ENCODE measurements around the gene EIF4EBP3. TPM values are rescaled to one million over a fixed set of nuclear protein-coding genes. Genes with fewer than 3 reads are reported as not detected.

EIF4EBP3 gene
- total and polyA plus RNA-seq, 2 donors: 0.69 to 33.2 TPM

DNA sequence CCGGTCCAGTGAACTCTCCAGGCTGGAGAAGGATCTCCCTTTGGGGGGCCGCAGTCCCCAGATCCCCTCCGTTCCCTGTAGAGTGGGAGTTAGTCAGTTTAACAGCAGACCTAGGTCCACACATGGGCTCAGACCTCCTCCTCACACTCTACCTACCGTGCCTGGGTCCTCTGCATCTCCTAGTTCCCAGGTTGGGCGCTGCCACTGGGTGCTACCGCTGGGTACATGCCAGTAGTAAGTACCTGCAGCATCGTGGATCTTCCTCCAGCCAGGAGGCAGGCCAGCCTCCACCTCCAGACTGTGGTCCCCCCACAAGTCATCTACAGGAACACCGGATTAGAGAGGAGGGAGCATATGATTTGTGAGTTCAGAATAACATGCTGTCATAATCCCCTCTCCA lies 16.1 kb downstream of the EIF4EBP3 start:
- H3K4me3 ChIP-seq (ENCODE audit: low read depth, low read length): peak overlapping the region; percentile 62
- DNase-seq (ENCODE audit: extremely low spot score): no peak
- H3K4me1 ChIP-seq (ENCODE audit: insufficient read depth): peaks cover 4% of the 10 kb centered on the region
- no peaks in the 10 kb centered on the region for H3K36me3 ChIP-seq (ENCODE audit: insufficient read depth)
- no peak overlapping the region for H3K27ac ChIP-seq (ENCODE audit: low read depth)
- 64% methylated on average over 8 of the region's 8 CpGs for WGBS

DNA sequence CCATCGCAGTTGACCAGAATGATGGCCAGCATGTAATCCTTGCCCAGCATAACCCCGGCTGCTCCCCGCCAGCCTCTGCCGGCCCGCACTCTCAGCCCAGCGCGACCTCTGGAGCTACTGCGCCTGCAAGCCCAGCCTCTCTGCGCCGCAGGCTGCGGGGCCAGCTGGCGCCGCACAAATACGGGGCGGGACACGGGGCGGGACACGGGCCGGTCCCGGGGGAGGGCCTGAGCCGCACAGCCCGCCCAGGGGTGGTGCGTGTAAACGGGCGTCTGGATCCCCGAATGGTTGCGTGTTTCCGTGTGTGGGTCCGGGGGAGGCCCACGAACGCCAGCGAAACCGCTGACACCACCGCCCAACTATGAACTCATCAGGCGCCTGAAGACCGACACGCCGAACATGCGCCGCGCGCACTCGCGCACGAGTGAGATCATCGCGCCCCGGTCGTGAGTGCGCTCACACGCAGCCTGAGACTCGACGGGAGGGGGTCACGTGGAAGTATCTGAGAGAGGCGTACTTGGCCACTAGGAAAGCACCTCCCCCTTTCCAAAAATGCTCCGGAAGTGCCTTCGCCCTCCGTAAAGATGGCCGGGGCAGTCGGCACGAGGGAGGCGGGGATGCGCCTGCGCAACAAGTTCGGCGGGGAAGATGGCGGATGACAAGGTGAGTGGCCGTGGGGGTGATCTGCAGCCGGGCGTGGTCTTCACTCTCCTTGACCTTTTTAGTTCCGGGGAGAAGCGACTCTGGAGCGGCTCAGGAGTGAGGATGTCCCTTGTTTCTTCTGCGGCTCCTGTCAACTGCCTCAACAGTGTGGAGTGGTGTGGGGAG lies 16.9 kb downstream of the EIF4EBP3 start, which contains the start of the genes APBB3 and SLC35A4:
Gene APBB3, minus strand, starts transcription at position 403 of the 828 bp plus-strand sequence. Its CDS starts 353 bp downstream, at position 50.
Gene SLC35A4, plus strand, starts transcription at position 633 of the 828 bp plus-strand sequence. CDS start 2,342 bp downstream, outside the sequence.
- H3K27ac ChIP-seq (ENCODE audit: low read depth): peak within 1 kb of the TSS; percentile 88
- H3K4me3 ChIP-seq (ENCODE audit: low read depth, low read length): peak within 1 kb of the TSS; percentile 62
- H3K36me3 ChIP-seq (ENCODE audit: insufficient read depth): no peaks in the 10 kb centered on the region
- under 1% methylated on average over 74 of the region's 74 CpGs for WGBS
- H3K4me1 ChIP-seq (ENCODE audit: insufficient read depth): peaks cover 4% of the 10 kb centered on the region
- DNase-seq (ENCODE audit: extremely low spot score): peak; percentile 95

DNA sequence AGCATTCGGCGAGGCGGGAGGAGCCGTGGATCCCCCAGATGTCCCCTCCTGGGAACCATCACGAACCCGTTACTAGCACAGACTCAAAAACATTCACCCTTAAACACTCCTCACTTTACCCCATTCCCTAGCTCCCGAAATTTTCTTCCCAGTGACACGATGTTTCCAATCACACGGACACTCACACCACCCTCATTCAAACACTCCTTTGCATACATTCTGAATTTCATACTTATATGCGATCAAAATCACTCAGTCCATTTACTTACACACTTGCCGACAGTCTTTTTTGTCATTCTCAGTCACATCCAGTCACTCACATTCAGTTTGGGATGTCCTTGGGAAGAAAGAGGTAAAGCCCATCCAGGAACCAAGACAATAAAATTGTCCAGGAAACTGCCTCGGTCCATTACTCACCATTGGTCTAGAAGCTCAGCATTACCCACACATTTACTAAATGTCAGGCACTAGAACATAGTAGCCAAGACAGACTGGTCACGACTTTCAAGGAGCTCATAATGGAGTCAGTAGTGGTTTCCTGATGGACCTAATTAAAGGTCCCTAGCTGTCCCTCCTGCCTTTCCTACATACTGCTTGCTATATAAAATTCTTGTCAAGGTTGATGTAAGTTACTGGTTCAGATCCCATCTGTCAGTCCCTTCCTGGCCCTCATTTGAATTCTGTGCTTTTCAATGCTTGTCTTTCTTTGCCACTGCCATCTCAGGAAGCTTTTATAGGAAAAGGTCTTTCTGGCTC lies 17.7 kb downstream of the EIF4EBP3 start:
- Histone ChIP-seq H3K27ac (ENCODE audit: low read depth) (peak overlapping the region; percentile 63), H3K4me3 (ENCODE audit: low read depth, low read length) (peak overlapping the region; percentile 62), H3K36me3 (ENCODE audit: insufficient read depth) (no peaks in the 10 kb centered on the region), H3K4me1 (ENCODE audit: insufficient read depth) (peaks cover 4% of the 10 kb centered on the region)
- no peak for DNase-seq (ENCODE audit: extremely low spot score)
- WGBS: 7% methylated on average over 13 of the region's 13 CpGs

DNA sequence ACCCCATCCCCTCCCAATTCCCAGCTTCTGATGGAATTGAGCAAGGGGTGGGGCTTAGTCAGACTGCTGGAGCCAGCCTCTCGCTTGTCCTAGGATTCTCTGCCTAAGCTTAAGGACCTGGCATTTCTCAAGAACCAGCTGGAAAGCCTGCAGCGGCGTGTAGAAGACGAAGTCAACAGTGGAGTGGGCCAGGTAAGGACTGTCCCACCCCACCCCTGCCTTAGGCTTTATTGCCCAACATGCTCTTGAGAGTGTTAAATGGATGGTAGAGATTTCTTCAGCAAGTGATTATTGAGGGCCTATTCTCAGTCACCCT lies 18.3 kb downstream of the EIF4EBP3 start:
- no peak for DNase-seq (ENCODE audit: extremely low spot score)
- WGBS: 65% methylated on average over 4 of the region's 4 CpGs
- Histone ChIP-seq H3K36me3 (ENCODE audit: insufficient read depth) (no peaks in the 10 kb centered on the region), H3K27ac (ENCODE audit: low read depth) (no peak overlapping the region), H3K4me1 (ENCODE audit: insufficient read depth) (peaks cover 4% of the 10 kb centered on the region), H3K4me3 (ENCODE audit: low read depth, low read length) (no peak overlapping the region)

DNA sequence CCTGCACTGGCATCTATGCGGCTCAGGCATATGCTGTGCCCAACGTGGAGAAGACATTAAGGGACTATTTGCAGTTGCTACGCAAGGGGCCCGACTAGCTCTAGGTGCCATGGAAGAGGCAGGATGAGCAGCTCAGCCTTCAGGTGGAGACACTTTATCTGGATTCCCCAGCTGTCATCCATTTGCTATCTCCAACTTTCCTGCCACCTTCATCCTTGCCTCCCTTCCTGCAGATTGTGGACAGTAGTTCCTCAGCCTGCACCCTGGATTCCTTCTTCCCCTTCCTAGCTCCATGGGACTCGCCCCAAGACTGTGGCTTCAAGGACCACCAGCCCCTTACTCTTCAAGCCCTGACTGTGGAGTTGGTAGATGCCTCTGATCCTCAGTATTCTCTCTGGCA lies 19.2 kb downstream of the EIF4EBP3 start:
- no peak overlapping the region for H3K27ac ChIP-seq (ENCODE audit: low read depth)
- H3K36me3 ChIP-seq (ENCODE audit: insufficient read depth): no peaks in the 10 kb centered on the region
- no peak overlapping the region for H3K4me3 ChIP-seq (ENCODE audit: low read depth, low read length)
- peaks cover 4% of the 10 kb centered on the region for H3K4me1 ChIP-seq (ENCODE audit: insufficient read depth)
- no peak for DNase-seq (ENCODE audit: extremely low spot score)
- WGBS: 91% methylated on average over 5 of the region's 5 CpGs

DNA sequence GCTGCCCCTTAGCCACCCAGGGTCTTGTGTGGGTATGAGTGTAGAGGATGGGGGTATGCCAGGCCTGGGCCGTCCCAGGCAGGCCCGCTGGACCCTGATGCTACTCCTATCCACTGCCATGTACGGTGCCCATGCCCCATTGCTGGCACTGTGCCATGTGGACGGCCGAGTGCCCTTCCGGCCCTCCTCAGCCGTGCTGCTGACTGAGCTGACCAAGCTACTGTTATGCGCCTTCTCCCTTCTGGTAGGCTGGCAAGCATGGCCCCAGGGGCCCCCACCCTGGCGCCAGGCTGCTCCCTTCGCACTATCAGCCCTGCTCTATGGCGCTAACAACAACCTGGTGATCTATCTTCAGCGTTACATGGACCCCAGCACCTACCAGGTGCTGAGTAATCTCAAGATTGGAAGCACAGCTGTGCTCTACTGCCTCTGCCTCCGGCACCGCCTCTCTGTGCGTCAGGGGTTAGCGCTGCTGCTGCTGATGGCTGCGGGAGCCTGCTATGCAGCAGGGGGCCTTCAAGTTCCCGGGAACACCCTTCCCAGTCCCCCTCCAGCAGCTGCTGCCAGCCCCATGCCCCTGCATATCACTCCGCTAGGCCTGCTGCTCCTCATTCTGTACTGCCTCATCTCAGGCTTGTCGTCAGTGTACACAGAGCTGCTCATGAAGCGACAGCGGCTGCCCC lies 19.8 kb downstream of the EIF4EBP3 start:
- H3K36me3 ChIP-seq (ENCODE audit: insufficient read depth): no peaks in the 10 kb centered on the region
- no peak for DNase-seq (ENCODE audit: extremely low spot score)
- H3K4me1 ChIP-seq (ENCODE audit: insufficient read depth): peaks cover 4% of the 10 kb centered on the region
- no peak overlapping the region for H3K27ac ChIP-seq (ENCODE audit: low read depth)
- H3K4me3 ChIP-seq (ENCODE audit: low read depth, low read length): no peak overlapping the region
- 88% methylated on average over 22 of the region's 22 CpGs for WGBS

DNA sequence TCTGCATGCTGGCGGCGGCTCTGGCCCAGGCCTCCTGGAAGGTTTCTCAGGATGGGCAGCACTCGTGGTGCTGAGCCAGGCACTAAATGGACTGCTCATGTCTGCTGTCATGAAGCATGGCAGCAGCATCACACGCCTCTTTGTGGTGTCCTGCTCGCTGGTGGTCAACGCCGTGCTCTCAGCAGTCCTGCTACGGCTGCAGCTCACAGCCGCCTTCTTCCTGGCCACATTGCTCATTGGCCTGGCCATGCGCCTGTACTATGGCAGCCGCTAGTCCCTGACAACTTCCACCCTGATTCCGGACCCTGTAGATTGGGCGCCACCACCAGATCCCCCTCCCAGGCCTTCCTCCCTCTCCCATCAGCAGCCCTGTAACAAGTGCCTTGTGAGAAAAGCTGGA lies 20.4 kb downstream of the EIF4EBP3 start:
- no peak for DNase-seq (ENCODE audit: extremely low spot score)
- no peaks in the 10 kb centered on the region for H3K36me3 ChIP-seq (ENCODE audit: insufficient read depth)
- no peak overlapping the region for H3K27ac ChIP-seq (ENCODE audit: low read depth)
- H3K4me3 ChIP-seq (ENCODE audit: low read depth, low read length): no peak overlapping the region
- peaks cover 4% of the 10 kb centered on the region for H3K4me1 ChIP-seq (ENCODE audit: insufficient read depth)
- WGBS: 96% methylated on average over 13 of the region's 13 CpGs

DNA sequence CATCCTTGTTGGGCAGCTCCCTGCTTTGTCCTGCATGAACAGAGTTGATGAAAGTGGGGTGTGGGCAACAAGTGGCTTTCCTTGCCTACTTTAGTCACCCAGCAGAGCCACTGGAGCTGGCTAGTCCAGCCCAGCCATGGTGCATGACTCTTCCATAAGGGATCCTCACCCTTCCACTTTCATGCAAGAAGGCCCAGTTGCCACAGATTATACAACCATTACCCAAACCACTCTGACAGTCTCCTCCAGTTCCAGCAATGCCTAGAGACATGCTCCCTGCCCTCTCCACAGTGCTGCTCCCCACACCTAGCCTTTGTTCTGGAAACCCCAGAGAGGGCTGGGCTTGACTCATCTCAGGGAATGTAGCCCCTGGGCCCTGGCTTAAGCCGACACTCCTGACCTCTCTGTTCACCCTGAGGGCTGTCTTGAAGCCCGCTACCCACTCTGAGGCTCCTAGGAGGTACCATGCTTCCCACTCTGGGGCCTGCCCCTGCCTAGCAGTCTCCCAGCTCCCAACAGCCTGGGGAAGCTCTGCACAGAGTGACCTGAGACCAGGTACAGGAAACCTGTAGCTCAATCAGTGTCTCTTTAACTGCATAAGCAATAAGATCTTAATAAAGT lies 21.1 kb downstream of the EIF4EBP3 start:
- Histone ChIP-seq H3K4me3 (ENCODE audit: low read depth, low read length) (no peak overlapping the region), H3K36me3 (ENCODE audit: insufficient read depth) (no peaks in the 10 kb centered on the region), H3K27ac (ENCODE audit: low read depth) (no peak overlapping the region), H3K4me1 (ENCODE audit: insufficient read depth) (peaks cover 2% of the 10 kb centered on the region)
- WGBS: 78% methylated on average over 2 of the region's 2 CpGs
- DNase-seq (ENCODE audit: extremely low spot score): no peak

DNA sequence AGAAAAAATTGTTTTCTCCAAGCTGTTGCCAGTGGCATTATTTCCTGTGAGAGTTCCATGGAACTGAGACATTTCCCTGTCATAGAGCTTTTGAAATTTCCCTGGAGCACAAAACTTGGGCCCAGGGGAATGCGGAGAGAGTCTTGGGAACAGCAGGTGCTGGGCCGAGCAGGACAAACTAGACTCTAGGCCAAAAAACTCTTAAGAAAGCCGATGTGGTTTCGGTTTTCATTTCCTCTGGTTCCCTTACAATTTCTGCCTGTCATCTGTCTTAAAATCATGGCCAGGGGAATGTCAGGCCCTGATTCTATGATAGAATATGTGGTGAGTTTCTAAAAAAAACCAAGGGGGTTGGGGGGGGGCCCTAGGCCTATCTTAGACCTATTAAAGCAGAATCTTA lies 21.7 kb downstream of the EIF4EBP3 start:
- WGBS: 77% methylated on average over 4 of the region's 4 CpGs
- no peaks in the 10 kb centered on the region for H3K36me3 ChIP-seq (ENCODE audit: insufficient read depth)
- H3K27ac ChIP-seq (ENCODE audit: low read depth): no peak overlapping the region
- no peak overlapping the region for H3K4me3 ChIP-seq (ENCODE audit: low read depth, low read length)
- DNase-seq (ENCODE audit: extremely low spot score): no peak
- peaks cover 2% of the 10 kb centered on the region for H3K4me1 ChIP-seq (ENCODE audit: insufficient read depth)

DNA sequence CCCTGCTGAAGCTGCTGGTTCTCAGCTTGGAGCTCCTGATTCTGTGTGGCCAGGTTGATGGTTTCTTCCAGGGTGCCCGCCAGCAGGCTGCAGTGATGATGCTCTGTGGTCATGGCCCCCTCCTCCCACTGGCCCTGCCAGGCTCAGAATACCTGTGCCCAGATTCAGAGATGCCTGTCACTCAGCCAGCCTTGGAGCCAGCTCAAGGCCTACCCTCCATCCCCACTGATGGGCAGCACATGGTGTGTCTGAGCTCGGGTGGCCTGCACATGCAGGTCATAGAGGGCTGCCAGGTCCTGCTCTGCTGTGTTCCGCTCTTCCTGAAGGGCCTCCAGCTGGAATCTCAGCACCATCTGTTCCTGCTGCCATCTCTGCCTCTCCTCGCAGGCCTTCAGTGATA lies 22.6 kb downstream of the EIF4EBP3 start:
- Histone ChIP-seq H3K4me3 (ENCODE audit: low read depth, low read length) (no peak overlapping the region), H3K36me3 (ENCODE audit: insufficient read depth) (no peaks in the 10 kb centered on the region), H3K4me1 (ENCODE audit: insufficient read depth) (peaks cover 2% of the 10 kb centered on the region), H3K27ac (ENCODE audit: low read depth) (no peak overlapping the region)
- DNase-seq (ENCODE audit: extremely low spot score): no peak
- 93% methylated on average over 4 of the region's 4 CpGs for WGBS

DNA sequence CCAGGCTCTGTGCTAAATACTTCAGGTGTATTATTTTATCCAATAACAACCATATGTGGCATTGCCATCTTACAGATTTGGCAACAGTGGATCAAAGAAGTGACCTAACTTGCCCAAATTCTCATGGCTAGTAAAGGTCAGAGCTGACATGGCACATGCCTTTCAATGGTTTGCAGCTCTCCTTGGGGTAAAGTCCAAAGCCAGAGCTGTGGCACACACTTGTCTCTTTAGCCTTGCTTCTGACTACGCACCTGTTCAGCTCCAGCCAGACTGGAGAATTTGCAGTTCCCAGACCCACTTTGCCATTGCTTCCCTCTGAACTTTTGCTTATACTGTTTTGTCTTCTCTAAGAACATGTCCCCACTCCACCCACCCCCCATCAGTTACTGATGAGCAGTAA lies 23.0 kb downstream of the EIF4EBP3 start:
- H3K36me3 ChIP-seq (ENCODE audit: insufficient read depth): no peaks in the 10 kb centered on the region
- H3K4me1 ChIP-seq (ENCODE audit: insufficient read depth): peaks cover 2% of the 10 kb centered on the region
- no peak overlapping the region for H3K27ac ChIP-seq (ENCODE audit: low read depth)
- H3K4me3 ChIP-seq (ENCODE audit: low read depth, low read length): no peak overlapping the region
- DNase-seq (ENCODE audit: extremely low spot score): no peak
- WGBS: 100% methylated on average over 1 of the region's 1 CpG

DNA sequence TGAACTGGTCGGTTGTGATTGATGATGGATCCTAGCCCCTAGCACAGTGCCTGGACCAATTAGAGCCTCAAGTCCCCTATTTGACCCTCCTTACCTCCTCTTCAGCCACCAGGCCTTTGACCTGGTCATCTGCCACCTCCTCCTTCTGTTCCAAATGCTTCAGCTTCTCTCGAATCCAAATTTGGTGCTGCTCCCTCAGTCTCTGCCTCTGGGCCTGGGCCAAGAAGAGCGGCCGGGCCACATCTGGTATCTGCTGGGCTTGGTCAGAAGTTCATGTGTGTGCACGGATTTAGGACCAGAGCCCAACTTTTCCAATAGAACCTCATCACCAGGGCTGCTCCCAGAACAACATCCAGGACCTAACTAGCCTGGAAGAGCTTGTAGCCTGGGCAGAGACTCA lies 23.6 kb downstream of the EIF4EBP3 start:
- Histone ChIP-seq H3K27ac (ENCODE audit: low read depth) (no peak overlapping the region), H3K4me1 (ENCODE audit: insufficient read depth) (peaks cover 2% of the 10 kb centered on the region), H3K36me3 (ENCODE audit: insufficient read depth) (no peaks in the 10 kb centered on the region), H3K4me3 (ENCODE audit: low read depth, low read length) (no peak overlapping the region)
- 53% methylated on average over 5 of the region's 5 CpGs for WGBS
- no peak for DNase-seq (ENCODE audit: extremely low spot score)

DNA sequence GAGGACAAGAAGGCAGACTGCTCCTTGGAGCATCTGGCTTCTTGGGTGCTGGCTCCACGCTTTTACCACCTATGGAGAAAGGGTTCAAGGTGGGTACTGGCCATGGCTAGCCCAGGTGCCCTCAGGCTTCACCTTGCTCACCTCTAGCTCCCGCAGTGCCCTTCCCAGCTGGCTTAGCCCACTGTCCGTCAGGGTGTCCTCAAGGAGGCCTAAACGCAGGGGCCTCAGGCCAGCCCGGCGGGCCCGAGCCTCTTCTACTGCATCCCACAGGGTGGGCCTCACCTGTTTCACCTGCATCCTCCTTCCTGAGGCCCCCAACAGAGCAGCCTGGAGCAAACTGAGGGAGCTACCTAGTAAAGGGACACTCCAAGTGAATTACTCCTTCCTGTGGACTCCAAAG lies 26.2 kb downstream of the EIF4EBP3 start:
- Histone ChIP-seq H3K27ac (ENCODE audit: low read depth) (no peak overlapping the region), H3K4me1 (ENCODE audit: insufficient read depth) (no peaks in the 10 kb centered on the region), H3K36me3 (ENCODE audit: insufficient read depth) (no peaks in the 10 kb centered on the region), H3K4me3 (ENCODE audit: low read depth, low read length) (no peak overlapping the region)
- no peak for DNase-seq (ENCODE audit: extremely low spot score)
- 91% methylated on average over 7 of the region's 7 CpGs for WGBS

Measured in urinary bladder (tissue), 4 donors.